GM12873 (cell line): ENCODE measurements around the gene FAM13C.

Experiments used
- CTCF ChIP-seq: IDR thresholded peaks from 2 replicates; pipeline ENCODE4 v1.5.1; 2012; ENCODE audit warnings: low read depth, mild to moderate bottlenecking, moderate library complexity, low read length, control low read depth; ENCODE audit not compliant: insufficient read depth; ENCODE audit errors: missing control alignments

FAM13C gene

GRCh38 chr10:59281861-59282260 is 80.5 kb downstream of the FAM13C start:
- no peak for TF ChIP-seq CTCF

- TF ChIP-seq CTCF: no peak
Measured at GRCh38 chr10:59279991-59280505, 82.3 kb downstream of the FAM13C start.

- TF ChIP-seq CTCF: no peak
Measured at GRCh38 chr10:59279476-59279875, 82.9 kb downstream of the FAM13C start.

GRCh38 chr10:59276919-59277318 is 85.4 kb downstream of the FAM13C start:
- TF ChIP-seq CTCF: no peak

GRCh38 chr10:59276133-59276532 is 86.2 kb downstream of the FAM13C start:
- TF ChIP-seq CTCF: no peak

GRCh38 chr10:59273445-59273844 is 88.9 kb downstream of the FAM13C start:
- TF ChIP-seq CTCF: no peak

GRCh38 chr10:59272061-59272460 is 90.3 kb downstream of the FAM13C start:
- TF ChIP-seq CTCF: no peak
